Kidney (tissue), 14 donors: ENCODE results near the gene KCNK18. TPM values are rescaled to one million over a fixed set of nuclear protein-coding genes. Genes with fewer than 3 reads are reported as not detected.

Experiments used
- DNase-seq, 5 donors: peaks; one replicate each; pipeline ENCODE4 v3.0.0-alpha.2; 2013 to 2020
- FAIRE-seq: peaks from 2 replicates; lab custom pipeline; 2012; peaks lifted over from hg19 to GRCh38; lab: Jason Lieb, UNC
- H3K27ac ChIP-seq, 2 donors: one replicate each; pipeline ENCODE4 v1.7.0; 2013; ENCODE audit warnings: low read depth in 2 of 2, low read length in 2 of 2, inconsistent platforms in 1 of 2
- H3K27me3 ChIP-seq: one replicate; pipeline ENCODE4 v1.7.1; 2013; ENCODE audit warnings: low read length, inconsistent platforms; ENCODE audit not compliant: control insufficient read depth, insufficient read depth
- H3K36me3 ChIP-seq, 3 donors: one replicate each; pipeline versions ENCODE4 v1.7.0 to v1.7.1; 2013; ENCODE audit warnings: low read length in 3 of 3, control low read depth in 1 of 3, inconsistent platforms in 1 of 3; ENCODE audit not compliant: insufficient read depth in 3 of 3, control insufficient read depth in 2 of 3
- H3K4me1 ChIP-seq, 3 donors: one replicate each; pipeline versions ENCODE4 v1.7.0 to v1.7.1; 2013; ENCODE audit warnings: low read length in 3 of 3, inconsistent platforms in 1 of 3, low read depth in 1 of 3; ENCODE audit not compliant: control insufficient read depth in 2 of 3, insufficient read depth in 2 of 3
- H3K4me3 ChIP-seq, 3 donors: one replicate each; pipeline versions ENCODE4 v1.7.0 to v1.8.1; 2013; ENCODE audit warnings: low read length in 3 of 3, control low read depth in 1 of 3, inconsistent platforms in 1 of 3
- H3K9ac ChIP-seq, 3 donors: one replicate each; pipeline versions ENCODE4 v1.7.0 to v1.7.1; 2013; ENCODE audit warnings: low read length in 3 of 3, control low read depth in 1 of 3, inconsistent platforms in 1 of 3
- H3K9me3 ChIP-seq, 3 donors: one replicate each; pipeline versions ENCODE4 v1.7.0 to v1.7.1; 2013; ENCODE audit warnings: low read length in 3 of 3, control low read depth in 1 of 3, inconsistent platforms in 1 of 3; ENCODE audit not compliant: control insufficient read depth in 2 of 3, insufficient read depth in 1 of 3
- intact Hi-C: fragments of 100-400 bp; cut with DNase I; formaldehyde crosslinking; loops from one replicate; pipeline ENCODE4 v1.11.1; 2022
- polyA plus RNA-seq: library from polyadenylated mRNA; stranded (reverse); fragments of 350-450 nt; fragmentation: Illumina TruSeq; extraction: RNeasy Lipid Tissue Mini Kit (QIAGEN cat#74804); gene quantifications from one replicate; pipeline ENCODE4 v1.2.3, GENCODE V29; 2014; ENCODE audit warnings: low read depth, low replicate concordance; ENCODE audit not compliant: insufficient read depth
- total RNA-seq: library from RNA; stranded (reverse); fragmentation: NEBNext Ultra II Directional; extraction: Animal tissue kit (Norgen Biotek cat#: 25700); gene quantifications from one replicate; pipeline ENCODE4 v1.2.1, GENCODE V29; 2021
- TF ChIP-seq, protein P1 (sequence below): IDR thresholded peaks from 3 replicates; pipeline ENCODE4 v1.5.1; 2012; ENCODE audit warnings: mild to moderate bottlenecking, moderate library complexity, borderline replicate concordance; ENCODE audit not compliant: insufficient read depth; ENCODE audit errors: extremely low read depth
- donor health status: control.
- donor health status: control.
- donor health status: control.
- donor health status: control.
- donor health status: control.
- donor health status: DM: yes; HTN: yes; CAD: no.
- donor health status: Normal renal cell carcinoma (clear cell type).

Gene KCNK18
- total and polyA plus RNA-seq, 2 donors from 2014 or later, result not detected

DNA sequence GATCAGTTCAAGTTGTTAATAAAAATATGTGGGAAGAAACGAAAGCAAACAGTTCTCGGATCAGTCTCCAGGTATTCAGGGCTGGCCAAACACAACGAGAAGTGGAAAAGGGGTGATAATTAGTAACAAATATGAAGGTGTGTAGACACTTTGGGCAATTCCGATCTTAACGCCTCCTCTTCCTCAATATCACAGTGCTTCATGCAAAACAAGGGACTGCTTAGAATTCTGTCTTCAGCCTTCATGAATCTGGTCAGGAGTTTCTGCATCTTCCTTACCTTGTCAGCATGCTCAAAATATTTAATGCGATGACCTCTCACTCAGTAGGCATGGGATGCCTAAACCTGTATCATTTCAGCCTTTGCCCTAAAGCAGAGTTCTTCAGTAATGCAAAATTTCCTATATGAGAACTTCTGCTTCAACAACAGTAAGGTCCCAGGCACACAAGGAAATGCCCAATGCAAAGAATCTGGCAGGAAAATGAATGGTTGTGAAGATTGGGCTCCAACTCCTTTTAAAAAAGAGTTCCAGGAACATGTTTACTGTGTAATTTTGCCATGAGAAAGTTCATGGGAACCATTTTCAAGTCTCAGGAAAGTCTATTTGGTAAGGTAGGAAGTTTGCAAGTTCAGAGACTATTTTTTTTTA is 35.8 kb upstream of the KCNK18 start:
- no peak for FAIRE-seq
- Histone ChIP-seq H3K9me3 (no peaks in the 10 kb centered on the region), H3K36me3 (no peaks in the 10 kb centered on the region), H3K4me1 (peaks cover 0 to 11% (median 0%) of the 10 kb centered on the region in 3 donors), H3K4me3 (no peak overlapping the region), H3K9ac (no peak overlapping the region), H3K27ac (no peak overlapping the region), H3K27me3 (peaks cover 77% of the 10 kb centered on the region)
- TF ChIP-seq, protein P1, sequence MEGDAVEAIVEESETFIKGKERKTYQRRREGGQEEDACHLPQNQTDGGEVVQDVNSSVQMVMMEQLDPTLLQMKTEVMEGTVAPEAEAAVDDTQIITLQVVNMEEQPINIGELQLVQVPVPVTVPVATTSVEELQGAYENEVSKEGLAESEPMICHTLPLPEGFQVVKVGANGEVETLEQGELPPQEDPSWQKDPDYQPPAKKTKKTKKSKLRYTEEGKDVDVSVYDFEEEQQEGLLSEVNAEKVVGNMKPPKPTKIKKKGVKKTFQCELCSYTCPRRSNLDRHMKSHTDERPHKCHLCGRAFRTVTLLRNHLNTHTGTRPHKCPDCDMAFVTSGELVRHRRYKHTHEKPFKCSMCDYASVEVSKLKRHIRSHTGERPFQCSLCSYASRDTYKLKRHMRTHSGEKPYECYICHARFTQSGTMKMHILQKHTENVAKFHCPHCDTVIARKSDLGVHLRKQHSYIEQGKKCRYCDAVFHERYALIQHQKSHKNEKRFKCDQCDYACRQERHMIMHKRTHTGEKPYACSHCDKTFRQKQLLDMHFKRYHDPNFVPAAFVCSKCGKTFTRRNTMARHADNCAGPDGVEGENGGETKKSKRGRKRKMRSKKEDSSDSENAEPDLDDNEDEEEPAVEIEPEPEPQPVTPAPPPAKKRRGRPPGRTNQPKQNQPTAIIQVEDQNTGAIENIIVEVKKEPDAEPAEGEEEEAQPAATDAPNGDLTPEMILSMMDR, result no peak
- intact Hi-C loops, result no loop called here
- DNase-seq, result peak in 1 of 5 donors; percentile 58

- intact Hi-C loops, result no loop called here
- H3K27me3 ChIP-seq, result peaks cover 80% of the 10 kb centered on the region
- H3K27ac ChIP-seq, result no peak overlapping the region
- no peak overlapping the region for H3K4me3 ChIP-seq
- DNase-seq (peak in 3 of 5 donors; percentile 33 to 48 (median 35)), FAIRE-seq (no peak)
- TF ChIP-seq, protein P1, result no peak
- no peaks in the 10 kb centered on the region for H3K36me3 ChIP-seq
- H3K4me1 ChIP-seq, result peaks cover 0 to 12% (median 0%) of the 10 kb centered on the region in 3 donors
- no peaks in the 10 kb centered on the region for H3K9me3 ChIP-seq
- H3K9ac ChIP-seq, result no peak overlapping the region
Observed at GRCh38 chr10:117162093-117163060, 34.9 kb upstream of the KCNK18 start.

GRCh38 chr10:117163061-117163953 is 34.0 kb upstream of the KCNK18 start:
- TF ChIP-seq, protein P1, result no peak
- DNase-seq (peak in 4 of 5 donors; percentile 40 to 71 (median 52)), FAIRE-seq (no peak)
- peaks cover 77% of the 10 kb centered on the region for H3K27me3 ChIP-seq
- H3K4me1 ChIP-seq, result peaks cover 0 to 19% (median 0%) of the 10 kb centered on the region in 3 donors
- H3K9me3 ChIP-seq, result no peaks in the 10 kb centered on the region
- intact Hi-C loops, result no loop called here
- no peaks in the 10 kb centered on the region for H3K36me3 ChIP-seq
- H3K27ac ChIP-seq, result no peak overlapping the region
- no peak overlapping the region for H3K9ac ChIP-seq
- no peak overlapping the region for H3K4me3 ChIP-seq
